ENCODE results near the gene REXO5. TPM values are rescaled to one million over a fixed set of nuclear protein-coding genes. Genes with fewer than 3 reads are reported as not detected.

Gene REXO5
- total and polyA plus RNA-seq, 10 of the 15 experiments (the other 5 are each of a cell fraction or from before 2014, with no cell fraction given) = 3.8 to 15.5 (median 10.1) TPM

GRCh38 chr16:20826039-20826566, 19.8 kb downstream of the REXO5 start (continued):
- TF ChIP-seq, protein P1, sequence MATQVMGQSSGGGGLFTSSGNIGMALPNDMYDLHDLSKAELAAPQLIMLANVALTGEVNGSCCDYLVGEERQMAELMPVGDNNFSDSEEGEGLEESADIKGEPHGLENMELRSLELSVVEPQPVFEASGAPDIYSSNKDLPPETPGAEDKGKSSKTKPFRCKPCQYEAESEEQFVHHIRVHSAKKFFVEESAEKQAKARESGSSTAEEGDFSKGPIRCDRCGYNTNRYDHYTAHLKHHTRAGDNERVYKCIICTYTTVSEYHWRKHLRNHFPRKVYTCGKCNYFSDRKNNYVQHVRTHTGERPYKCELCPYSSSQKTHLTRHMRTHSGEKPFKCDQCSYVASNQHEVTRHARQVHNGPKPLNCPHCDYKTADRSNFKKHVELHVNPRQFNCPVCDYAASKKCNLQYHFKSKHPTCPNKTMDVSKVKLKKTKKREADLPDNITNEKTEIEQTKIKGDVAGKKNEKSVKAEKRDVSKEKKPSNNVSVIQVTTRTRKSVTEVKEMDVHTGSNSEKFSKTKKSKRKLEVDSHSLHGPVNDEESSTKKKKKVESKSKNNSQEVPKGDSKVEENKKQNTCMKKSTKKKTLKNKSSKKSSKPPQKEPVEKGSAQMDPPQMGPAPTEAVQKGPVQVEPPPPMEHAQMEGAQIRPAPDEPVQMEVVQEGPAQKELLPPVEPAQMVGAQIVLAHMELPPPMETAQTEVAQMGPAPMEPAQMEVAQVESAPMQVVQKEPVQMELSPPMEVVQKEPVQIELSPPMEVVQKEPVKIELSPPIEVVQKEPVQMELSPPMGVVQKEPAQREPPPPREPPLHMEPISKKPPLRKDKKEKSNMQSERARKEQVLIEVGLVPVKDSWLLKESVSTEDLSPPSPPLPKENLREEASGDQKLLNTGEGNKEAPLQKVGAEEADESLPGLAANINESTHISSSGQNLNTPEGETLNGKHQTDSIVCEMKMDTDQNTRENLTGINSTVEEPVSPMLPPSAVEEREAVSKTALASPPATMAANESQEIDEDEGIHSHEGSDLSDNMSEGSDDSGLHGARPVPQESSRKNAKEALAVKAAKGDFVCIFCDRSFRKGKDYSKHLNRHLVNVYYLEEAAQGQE (IDR thresholded peaks at IDR 0.05; ENCODE audit: low read depth, low read length) = no peak
- TF ChIP-seq, protein P2, sequence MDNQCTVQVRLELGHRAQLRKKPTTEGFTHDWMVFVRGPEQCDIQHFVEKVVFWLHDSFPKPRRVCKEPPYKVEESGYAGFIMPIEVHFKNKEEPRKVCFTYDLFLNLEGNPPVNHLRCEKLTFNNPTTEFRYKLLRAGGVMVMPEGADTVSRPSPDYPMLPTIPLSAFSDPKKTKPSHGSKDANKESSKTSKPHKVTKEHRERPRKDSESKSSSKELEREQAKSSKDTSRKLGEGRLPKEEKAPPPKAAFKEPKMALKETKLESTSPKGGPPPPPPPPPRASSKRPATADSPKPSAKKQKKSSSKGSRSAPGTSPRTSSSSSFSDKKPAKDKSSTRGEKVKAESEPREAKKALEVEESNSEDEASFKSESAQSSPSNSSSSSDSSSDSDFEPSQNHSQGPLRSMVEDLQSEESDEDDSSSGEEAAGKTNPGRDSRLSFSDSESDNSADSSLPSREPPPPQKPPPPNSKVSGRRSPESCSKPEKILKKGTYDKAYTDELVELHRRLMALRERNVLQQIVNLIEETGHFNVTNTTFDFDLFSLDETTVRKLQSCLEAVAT (IDR thresholded peaks at IDR 0.05) = no peak
- TF ChIP-seq POLR2AphosphoS5 (IDR thresholded peaks at IDR 0.05; ENCODE audit: low read length) = no peak
- TF ChIP-seq, protein P3, sequence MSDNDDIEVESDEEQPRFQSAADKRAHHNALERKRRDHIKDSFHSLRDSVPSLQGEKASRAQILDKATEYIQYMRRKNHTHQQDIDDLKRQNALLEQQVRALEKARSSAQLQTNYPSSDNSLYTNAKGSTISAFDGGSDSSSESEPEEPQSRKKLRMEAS (IDR thresholded peaks at IDR 0.05; ENCODE audit: low read depth, low read length) = no peak

DNA sequence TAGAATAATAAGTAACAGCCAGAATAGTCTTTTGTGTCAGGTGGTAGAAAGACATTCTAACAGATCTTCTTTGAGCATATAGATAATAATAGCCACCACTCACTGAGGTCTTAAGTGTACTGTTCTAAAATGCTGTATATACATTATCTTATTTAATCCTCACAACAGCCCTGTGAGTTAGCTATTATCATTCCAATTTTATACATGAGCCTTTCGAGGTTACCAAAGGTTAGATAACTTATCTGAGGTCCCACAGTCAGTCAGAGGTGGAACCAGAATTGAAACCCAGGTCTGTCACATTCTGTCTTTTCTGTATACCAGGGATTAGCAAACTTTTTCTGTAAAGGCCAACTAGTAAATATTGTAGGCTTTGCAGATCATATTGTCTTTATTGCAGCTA, 23.2 kb downstream of the REXO5 start:
- ATAC-seq (no peak), DNase-seq (ENCODE audit: low read depth, low spot score) (no peak), FAIRE-seq (no peak)
- intact Hi-C loops (cut with micrococcal nuclease; ENCODE audit: unreplicated experiment) = no loop called here
- in situ Hi-C loops (cut with MboI) = no loop called here
- SMC1A ChIA-PET (ENCODE audit: uncharacterized antibody, unreplicated experiment) = no interaction called here
- no peaks in the 10 kb centered on the region for H3K4me1 ChIP-seq (ENCODE audit: control insufficient read depth, insufficient read depth, low read length)
- CTCF ChIA-PET = no interaction called here
- BruUV-seq (replicated peaks) = no TSS peak
- no peaks in the 10 kb centered on the region; the same call in 2 of the 3 replicates for H3K9me3 ChIP-seq (replicated peaks; ENCODE audit: control insufficient read depth, insufficient read depth, low read length)
- RAD21 ChIA-PET (ENCODE audit: unreplicated experiment) = no interaction called here
- no peak overlapping the region for H3K4me3 ChIP-seq
- H3K4me2 ChIP-seq (ENCODE audit: control insufficient read depth, insufficient read depth) = no peak overlapping the region
- no peak overlapping the region for H2AFZ ChIP-seq (ENCODE audit: control insufficient read depth, low read depth, low read length)
- no peaks in the 10 kb centered on the region for H3K79me2 ChIP-seq (ENCODE audit: control insufficient read depth, insufficient read depth, low read length)
- H3K27ac ChIP-seq (ENCODE audit: control insufficient read depth, insufficient read depth) = no peak overlapping the region
- no peaks in the 10 kb centered on the region for H3K27me3 ChIP-seq (replicated peaks in 1 of 2; ENCODE audit: control insufficient read depth in 2 of 2, insufficient read depth in 2 of 2, low read length in 1 of 2)
- POLR2A ChIA-PET = no interaction called here
- WGBS (ENCODE audit: insufficient coverage, insufficient replicate concordance, low lambda C conversion rate, missing lambda C conversion rate) = 89% methylated on average over 1 of the region's 1 CpG
- H4K20me1 ChIP-seq (ENCODE audit: control insufficient read depth, insufficient read depth) = no peaks in the 10 kb centered on the region
- H3K9ac ChIP-seq (ENCODE audit: control insufficient read depth, insufficient read depth, low read length) = no peak overlapping the region
- peaks cover 0 to 2% of the 10 kb centered on the region in 2 experiments; a peak in 1 of 4 replicates for H3K36me3 ChIP-seq (ENCODE audit: control insufficient read depth in 2 of 2, insufficient read depth in 2 of 2, low read length in 1 of 2)
- no peak for TF ChIP-seq MTA2 (IDR thresholded peaks at IDR 0.05; ENCODE audit: low read depth)
- TF ChIP-seq NR2C1 (IDR thresholded peaks at IDR 0.05) = no peak
- no peak for TF ChIP-seq NRF1 (conservative IDR thresholded peaks at IDR 0.05; ENCODE audit: low read depth, low read length)
- no peak for TF ChIP-seq MTA3 (IDR thresholded peaks at IDR 0.05; ENCODE audit: borderline replicate concordance, low read length)
- TF ChIP-seq NKRF (conservative IDR thresholded peaks at IDR 0.05) = no peak
- TF ChIP-seq ZNF207 (IDR thresholded peaks at IDR 0.05; ENCODE audit: borderline replicate concordance) = no peak
- TF ChIP-seq, protein P4, sequence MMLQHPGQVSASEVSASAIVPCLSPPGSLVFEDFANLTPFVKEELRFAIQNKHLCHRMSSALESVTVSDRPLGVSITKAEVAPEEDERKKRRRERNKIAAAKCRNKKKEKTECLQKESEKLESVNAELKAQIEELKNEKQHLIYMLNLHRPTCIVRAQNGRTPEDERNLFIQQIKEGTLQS (IDR thresholded peaks at IDR 0.05; ENCODE audit: borderline replicate concordance, extremely low read depth, low read depth, low read length) = no peak
- no peak for TF ChIP-seq SPI1 (IDR thresholded peaks at IDR 0.05; ENCODE audit: borderline replicate concordance, insufficient read depth, low read depth, low read length)
